Right hindlimb (tissue), 1 donor: ENCODE data around the gene OR4D9.
"Not testable (repeated sequence)": the region's sequence is repeated elsewhere in the genome, so short reads cannot be mapped to it uniquely, and the experiment has no call there.

Source experiments
- DNase-seq: peaks from one replicate; pipeline ENCODE4 v3.0.0-alpha.2; 2018

Gene OR4D9

DNA sequence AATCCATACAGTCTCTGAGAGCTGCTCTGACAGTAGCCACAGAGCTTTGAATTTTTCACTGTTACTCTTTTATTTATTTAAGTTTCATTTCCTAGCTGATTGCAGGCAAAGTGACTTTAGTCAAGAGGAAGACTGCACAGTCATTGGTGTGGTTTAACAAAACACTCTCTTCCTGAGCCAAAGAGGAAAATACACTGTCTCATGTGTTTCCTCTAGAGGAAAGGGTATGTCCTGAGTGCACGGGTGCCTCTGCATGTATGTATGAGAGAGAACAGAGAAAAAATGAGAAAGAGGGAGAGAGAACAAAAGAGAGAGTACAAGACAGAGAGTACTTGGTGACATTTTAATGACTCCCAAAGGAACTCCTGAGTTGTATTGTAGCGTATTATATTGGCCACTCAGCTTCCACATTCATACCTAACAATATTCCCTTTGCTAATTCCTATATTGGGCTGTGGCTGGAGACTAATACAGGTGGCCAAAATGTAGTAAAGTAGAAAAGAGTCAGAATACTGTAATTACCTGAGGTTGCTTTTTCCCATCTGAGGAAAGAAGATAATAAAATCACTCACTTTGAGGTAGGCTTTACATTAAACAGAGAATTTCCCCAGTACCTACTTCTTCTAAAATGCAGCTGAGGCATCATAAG is at the start of gene OR4D9:
Gene OR4D9 (plus strand): TSS at position 599 of the 649 bp plus-strand sequence. CDS start 3,374 bp downstream, outside the sequence.
- no peak for DNase-seq

DNA sequence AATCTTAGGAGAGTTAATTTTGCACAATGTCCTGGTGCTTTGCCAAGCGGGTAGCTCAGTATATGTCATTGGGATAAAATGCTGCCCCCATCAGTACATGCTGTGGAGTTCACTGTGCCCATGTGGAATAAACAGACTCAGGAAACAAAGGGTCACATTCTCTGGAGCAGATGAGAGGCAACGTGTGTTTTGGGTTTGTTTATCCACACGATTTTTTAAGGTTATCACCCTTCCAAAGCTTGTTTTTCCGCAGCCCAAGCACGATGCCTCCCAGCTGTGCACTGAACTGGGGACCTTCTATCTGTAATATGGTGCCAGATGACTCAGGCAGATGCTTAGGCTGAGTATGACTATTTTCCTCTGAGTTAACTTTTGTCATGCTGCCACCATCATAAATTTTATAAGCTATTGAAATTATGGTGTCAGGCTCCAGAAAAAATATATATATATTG is 48.1 kb upstream of the OR4D9 start:
- peak; percentile 53 for DNase-seq

DNA sequence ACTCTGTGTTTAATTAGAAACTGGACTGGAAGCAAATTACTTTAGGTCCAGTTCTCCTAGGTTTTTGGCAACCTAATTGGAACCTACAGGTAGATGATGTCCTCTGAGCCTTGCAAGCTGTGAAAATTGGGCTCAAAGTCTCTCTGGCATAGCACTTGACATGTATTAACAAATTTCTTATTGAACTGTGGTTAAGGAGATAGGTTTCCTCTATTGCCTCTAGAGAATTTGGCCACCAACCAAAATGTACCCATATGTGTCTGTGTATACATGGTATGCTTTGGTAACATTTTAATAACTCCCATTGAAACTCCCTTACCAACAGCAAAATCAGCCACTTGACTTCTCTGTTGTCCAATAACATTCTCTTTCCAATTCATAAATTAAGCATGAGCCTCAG is 38.3 kb upstream of the OR4D9 start, which contains the start of gene OR4D10:
Gene OR4D10 (plus strand): TSS at position 301 of the 400 bp plus-strand sequence. CDS start 4,115 bp downstream, outside the sequence.
- DNase-seq = no peak

DNA sequence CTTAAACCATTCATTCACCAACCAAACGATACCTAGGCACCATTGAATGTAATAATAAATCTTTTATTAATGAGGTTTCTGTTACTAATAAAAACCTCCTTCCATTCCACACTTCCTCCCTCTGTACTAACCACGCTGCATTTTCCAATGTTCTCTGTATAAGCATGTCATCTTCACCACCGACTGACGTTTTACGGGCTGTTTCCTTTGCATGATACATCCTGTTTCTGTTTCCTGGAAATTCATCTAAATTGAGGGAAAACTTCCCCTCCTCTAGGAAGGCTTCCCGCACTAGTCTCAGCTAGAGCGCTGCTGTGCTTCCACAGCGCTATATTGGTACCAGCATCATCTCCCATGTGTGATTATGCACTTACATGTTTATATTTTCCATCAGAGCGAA is 36.2 kb upstream of the OR4D9 start:
- DNase-seq = no peak

DNA sequence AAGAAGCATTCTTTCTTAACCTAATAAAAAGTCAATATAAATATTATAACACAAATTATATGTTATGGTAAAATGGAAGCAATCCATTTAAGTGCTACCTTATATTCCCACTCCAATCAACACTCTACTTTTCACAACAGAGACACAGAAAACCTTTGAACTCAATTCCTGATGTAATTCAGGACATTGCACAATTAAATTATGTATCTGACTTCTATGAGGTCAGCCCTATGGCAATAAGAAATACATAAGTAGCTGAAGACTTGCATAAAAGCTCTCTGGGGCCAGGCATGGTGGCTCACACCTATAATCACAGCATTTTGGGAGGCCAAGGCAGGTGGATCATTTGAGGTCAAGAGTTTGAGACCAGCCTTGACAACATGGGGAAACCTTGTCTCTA is 31.4 kb upstream of the OR4D9 start:
- DNase-seq = no peak

DNA sequence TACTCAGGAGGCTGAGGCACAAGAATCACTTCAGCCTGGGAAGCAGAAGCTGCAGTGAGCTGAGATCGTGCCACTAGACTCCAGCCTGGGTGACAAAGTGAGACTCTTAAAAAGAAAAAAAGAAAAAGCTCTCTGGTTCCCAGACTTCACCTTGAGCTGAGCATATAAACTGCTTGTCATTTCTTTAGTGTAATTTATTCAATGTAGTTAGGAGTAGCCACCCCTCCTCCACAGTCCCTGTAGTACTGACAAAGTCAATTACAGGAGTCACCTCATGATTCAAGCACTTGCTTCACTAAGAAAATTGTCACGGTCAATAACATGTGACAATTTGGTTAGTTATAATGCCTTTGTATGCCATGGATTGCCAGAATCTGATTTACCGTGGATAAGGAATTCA is 31.0 kb upstream of the OR4D9 start:
- DNase-seq = no peak

DNA sequence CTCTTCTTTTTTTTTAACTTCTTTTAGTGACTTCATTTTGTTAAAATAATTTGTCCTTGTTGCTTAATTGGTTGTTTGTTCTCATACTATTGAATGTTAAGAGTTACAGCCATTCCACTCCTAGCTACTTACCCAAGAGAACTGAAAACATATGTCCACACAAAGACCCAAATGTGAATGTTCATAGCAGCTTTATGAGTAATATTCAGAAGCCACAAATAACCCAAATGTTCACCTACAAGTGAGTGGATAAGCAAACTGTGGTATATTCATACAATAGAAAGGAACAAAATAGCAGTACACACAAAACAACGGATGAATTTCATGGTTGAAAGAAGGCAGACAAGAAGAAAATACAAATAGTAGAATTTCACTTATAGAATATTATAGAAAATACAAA is 9.4 kb upstream of the OR4D9 start:
- DNase-seq = no peak

DNA sequence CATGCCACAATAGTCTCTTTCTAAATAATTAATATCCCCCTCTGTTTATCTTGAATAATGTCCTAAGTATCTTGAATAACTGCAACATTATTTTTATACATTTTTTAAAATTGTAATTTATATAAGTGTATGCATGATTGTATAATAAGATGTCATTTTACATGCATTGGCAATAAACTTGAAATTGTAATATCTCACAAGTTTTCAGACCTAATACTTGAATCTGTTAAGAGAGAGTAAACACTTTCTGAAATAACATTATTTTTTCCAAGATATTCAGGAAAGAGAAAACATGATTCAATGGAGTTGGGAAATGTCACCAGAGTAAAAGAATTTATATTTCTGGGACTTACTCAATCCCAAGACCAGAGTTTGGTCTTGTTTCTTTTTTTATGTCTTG is 8.1 kb upstream of the OR4D9 start, which contains the start of gene OR4D11:
Gene OR4D11 (plus strand): TSS at position 301 of the 400 bp plus-strand sequence. CDS start 0 bp downstream, at position 301.
- no peak for DNase-seq

DNA sequence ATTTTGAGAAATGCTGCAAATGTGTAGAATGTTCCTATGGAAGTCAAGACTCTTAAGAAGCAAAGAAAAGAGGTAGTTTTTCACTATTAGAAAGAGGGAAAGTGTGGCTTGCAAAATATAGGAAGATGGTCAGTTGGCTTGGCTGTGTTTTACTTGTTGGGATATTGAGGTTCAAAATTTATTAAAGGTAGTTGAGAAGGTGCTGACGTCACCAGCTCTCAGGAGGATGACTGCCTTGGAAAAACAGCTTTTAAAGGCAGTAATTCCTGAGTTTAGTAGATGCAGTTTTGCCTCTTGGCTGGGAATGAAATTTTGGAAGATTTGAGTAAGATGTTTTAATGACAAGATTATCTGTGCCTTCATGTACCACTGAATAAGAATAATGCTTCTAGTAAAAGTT is 336 bp downstream of the OR4D9 start:
- no peak for DNase-seq

DNA sequence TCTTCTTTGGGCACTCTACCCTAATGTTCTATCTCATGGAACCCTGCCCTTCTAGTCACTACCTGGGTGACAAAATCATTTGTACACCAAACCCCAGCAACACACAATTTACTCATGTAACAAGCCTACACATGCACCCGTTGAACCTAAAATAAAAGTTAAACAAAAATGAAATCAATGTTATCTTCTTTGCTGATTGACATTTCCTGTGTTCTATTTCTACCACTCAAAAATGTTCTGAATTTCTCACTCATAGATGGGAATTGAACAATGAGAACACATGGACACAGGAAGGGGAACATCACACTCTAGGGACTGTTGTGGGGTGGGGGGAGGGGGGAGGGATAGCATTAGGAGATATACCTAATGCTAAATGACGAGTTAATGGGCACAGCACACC is 8.8 kb downstream of the OR4D9 start:
- DNase-seq = not testable (repeated sequence)

DNA sequence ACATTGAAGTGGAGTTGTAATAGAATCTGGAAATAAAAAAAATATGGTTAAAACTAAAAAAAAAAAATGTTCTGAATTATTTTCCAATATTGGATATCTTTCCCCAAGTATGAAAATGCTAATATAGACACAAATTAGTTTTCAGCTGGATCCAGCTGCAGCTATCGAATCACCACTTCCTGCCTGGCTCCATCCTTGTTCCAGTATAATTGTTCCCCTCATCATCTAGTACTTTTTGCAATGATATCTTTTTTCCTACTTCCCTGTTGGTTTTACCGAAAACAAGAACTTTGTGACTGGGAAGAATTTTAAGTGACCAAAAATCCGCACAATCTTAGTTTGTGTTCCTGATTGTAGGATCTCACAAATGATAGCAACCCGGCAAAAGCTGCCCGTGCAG is 9.4 kb downstream of the OR4D9 start:
- DNase-seq = no peak

DNA sequence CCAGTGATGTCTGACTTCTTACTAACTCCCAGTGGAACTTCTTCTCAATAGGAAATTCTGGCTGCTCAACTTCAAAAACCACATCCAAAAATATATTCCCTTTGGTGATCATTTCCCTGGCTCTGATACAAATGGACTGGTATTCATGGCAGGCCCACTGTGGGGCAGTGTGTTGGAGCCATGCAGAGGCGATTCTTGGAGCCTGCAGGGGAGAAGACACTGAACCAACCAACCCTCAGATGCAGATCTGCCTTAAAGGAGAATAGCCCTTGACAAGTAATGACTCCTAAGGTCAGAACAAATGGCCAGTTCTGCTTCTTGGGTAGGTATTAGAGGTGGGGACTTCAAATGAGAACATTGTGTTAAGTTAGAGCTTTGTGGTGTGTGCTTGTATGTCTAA is 12.2 kb downstream of the OR4D9 start:
- DNase-seq = no peak

DNA sequence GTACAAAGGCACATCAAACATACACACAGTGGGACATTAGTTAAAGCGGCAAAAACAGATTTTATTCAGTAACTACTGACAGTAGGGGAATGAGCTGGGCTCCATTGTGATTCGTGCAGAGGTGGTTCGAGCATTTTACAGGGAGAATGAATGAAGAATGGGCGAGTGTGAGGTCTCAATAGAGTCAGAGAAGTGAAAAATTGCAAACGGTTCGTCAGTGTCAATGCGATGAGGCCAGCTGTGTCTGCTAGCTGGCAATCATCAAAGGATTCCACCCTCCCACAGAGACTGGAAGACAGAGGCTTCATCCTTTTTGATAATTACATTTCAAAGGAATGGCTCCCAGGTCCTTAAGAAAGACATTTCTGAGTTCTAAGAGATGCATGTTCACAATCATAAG is 17.4 kb downstream of the OR4D9 start:
- no peak for DNase-seq

DNA sequence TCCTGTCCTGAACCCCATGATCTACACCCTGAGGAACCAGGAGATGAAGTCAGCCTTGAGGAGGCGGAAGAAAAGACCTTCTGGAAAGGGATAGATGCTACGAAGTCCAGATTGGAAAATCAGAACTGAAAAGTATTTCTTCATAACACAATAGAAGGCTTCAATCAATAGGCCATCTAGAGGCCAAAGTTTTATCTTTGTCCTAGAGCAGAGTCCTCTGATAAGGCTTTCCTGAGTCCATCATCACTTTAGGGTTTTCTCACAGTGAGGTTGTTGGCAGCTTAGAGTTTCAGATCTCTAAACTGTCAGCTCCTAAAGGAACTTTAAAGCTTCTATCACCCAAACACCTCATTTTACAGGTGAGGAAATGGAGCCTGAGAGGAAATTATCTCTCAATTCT is 21.3 kb downstream of the OR4D9 start:
- DNase-seq = no peak

DNA sequence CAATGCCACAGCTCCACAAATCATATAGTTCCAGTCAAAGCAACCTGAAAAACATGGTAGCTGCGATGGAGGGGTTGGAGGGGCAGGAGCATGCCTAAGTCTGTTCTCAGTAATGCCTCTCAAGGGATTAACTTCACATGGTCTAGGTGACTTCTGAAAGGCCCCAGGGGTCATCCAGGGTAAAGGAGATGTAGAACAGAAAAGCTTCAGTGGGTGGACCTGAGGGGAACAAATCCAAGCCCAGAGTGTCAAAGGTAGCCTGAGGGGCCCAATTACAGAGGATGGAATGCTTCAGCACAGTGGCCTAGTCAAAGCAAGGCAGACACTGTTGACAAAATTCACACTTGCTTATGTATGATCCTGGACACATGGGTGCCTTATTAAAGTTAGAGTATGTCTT is 23.3 kb downstream of the OR4D9 start:
- DNase-seq = no peak

DNA sequence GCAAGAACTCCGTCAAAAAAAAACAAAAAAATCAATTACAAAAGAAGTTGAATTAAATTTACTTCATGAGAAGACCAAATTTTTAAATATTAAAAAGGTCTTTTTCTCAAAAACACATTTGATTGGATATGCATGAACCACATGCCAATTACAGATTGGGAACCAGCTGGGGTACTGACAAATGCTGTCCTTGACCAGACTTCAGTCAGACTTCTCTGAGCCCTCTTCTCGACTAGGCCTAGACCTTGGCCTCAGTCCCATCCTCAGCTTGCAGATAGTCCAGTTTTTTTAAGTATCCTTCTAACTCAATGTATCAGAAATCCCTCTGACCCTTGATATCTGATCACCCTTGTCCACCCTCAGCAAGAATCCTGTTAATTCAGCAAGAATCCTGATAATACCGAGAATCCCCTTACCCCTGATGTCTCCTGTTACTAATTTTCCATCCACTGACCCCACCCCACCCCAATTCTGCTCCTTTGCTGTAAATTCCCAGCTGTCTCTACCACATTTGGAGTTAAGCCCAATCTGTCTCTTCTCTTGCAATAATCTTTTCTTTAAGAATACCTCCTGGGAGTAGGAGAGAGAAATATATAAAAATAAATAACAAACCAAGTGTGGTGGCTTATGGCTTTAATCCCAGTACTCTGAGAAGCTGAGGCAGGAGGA is 30.9 kb downstream of the OR4D9 start:
- no peak for DNase-seq

DNA sequence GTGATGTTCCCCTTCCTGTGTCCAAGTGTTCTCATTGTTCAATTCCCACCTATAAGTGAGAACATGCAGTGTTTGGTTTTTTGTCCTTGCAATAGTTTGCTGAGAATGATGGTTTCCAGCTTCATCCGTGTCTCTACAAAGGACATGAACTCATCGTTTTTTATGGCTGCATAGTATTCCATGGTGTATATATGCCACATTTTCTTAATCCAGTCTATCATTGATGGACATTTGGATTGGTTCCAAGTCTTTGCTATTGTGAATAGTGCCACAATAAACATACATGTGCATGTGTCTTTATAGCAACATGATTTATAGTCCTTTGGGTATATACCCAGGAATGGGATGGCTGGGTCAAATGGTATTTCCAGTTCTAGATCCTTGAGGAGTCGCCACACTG is 32.4 kb downstream of the OR4D9 start:
- not testable (repeated sequence) for DNase-seq

DNA sequence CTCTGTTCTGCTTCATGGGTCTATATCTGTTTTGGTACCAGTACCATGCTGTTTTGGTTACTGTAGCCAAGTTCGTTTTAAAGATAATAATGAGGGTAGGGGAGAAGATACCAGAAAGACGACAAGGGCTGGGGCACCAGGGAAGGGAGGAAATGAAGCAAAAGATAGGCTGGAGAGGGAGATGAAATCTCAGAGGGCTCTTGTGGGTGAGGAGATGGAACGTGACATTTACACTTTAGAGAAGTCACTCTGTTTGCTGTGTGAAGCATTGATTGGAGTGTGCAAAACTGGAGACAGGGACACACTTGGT is 33.5 kb downstream of the OR4D9 start:
- DNase-seq = no peak

DNA sequence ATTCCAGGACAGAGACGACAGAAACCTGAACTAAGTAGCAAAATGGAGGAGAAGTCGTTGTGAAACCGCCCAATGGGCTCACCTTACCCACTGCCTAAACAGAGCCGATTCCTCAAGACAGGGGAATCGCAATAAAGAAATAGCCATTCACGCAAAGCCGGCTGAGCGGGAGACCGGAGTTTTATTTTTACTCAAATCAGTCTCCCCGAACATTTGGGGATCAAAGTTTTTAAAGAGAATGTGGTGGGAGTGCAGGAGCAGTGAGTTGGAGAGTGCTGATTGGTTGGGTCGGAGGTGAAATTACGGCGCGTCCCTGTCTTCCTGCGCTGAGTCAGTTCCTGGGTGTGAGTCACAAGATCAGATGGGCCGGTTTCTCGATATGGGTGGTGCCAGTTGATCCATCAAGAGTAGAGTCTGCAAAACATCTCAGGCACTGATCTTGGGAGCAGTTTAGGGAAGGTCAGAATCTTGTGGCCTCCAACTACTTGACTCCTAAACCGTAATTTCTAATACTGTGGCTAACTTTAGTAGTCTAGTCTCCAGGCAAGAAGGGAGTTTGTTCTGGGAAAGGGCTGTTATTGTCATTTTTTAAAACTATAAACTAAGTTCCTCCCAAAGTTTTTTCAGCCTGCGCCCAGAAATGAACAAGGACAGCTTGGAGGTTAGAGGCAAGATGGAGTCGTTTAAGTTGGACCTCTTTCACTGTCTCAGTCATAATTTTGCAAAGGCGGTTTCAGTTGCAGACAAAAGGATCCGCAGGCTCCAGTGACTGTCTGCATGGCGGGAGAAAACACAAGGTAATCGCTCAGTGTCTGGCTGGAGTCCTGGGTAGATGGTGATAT is 34.1 kb downstream of the OR4D9 start:
- no peak for DNase-seq

DNA sequence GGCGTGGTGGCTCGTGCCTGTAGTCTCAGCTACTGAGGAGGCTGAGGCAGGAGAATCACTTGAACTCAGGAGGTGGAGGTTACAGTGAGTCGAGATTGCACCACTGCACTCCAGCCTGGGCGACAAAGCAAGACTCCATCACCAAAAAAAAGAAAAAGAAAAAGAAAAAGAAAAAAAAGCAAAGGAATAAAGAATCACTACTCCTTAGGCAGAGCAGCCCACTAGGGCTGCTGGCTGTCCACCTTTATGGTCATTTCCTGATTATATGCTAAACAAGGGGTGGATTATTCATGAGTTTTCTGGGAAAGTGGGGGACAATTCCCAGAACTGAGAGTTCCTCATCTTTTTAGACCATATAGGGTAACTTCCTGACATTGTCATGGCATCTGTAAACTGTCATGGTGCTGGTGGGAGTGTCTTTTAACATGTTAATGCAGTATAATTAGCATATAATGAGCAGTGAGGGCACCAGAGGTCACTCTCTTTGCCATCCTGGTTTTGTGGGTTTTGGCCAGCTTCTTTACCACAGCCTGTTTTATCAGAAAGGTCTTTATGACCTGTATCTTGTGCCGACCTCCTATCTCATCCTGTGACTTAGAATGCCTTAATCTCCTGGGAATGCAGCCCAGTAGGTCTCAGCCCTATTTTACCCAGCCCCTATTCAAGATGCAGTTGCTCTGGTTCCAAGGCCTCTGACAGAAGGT is 36.4 kb downstream of the OR4D9 start:
- not testable (repeated sequence) for DNase-seq

DNA sequence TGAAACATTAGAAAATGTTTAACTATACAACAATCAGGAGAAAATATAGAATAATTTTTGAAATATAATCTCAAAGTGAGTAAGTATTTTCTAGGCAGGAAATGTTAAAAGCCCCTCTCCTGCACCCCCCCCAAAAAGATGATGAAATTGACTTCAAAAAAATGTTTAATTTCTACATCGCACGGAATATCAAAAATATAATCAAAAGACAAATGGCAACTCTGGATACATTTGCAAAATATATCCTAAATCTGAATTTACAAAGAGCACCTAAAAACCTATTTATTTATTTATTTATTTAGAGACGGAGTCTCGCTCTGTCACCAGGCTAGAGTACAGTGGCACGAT is 36.9 kb downstream of the OR4D9 start:
- DNase-seq = no peak

DNA sequence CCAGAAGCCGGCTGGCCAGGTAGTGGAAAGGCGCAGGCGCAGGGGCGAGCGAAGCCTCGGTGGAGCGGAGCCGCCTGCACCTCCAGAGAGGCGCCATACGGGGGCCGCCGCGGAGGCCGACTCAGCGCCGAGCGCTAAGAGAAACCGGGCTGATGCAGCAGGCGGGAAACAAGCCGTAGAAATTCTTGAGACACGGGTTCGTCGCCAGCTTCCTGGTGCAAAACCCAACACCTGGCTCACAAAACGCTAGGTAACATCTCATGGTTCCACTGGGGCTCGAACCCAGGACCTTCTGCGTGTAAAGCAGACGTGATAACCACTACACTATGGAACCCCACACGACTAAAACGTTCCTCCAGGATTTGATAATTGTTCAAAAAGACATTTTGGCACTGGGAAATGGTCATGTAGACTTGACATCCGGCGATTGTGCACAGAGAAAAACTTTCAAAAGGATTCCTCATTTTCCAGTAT is 39.1 kb downstream of the OR4D9 start:
- peak; percentile 89 for DNase-seq
